GM12878 (cell line): Measurements from ENCODE around the gene ADCY2. TPM values are rescaled to one million over a fixed set of nuclear protein-coding genes. Genes with fewer than 3 reads are reported as not detected.

ENCODE experiments used
- ATAC-seq: fragments of 200-7000 bp; cut with Tn5 transposase; 3 replicates; pipeline ENCODE4 v1.9.1; 2020; ENCODE audit warnings: mild to moderate bottlenecking, moderate library complexity
- BruUV-seq: library from RNA; stranded (reverse); fragments of 400-500 nt; replicated peaks from 2 replicates; lab custom pipeline; 2021; lab: Mats Ljungman, UMichigan
- CTCF ChIA-PET: fragments of 300-600 bp; sonication (Branson Sonifier 250); formaldehyde crosslinking; extraction: SDS; loops from one replicate; lab custom pipeline; 2021; ENCODE audit warnings: inconsistent platforms; lab: Yijun Ruan, JAX
- POLR2A ChIA-PET: fragments of 350-600 bp; formaldehyde crosslinking; extraction: SDS; loops from one replicate; lab custom pipeline; 2021; ENCODE audit warnings: inconsistent platforms; lab: Charles Lee
- RAD21 ChIA-PET: fragments of 300-600 bp; sonication (Branson Sonifier 250); formaldehyde crosslinking; loops from one replicate; lab custom pipeline; 2023; ENCODE audit warnings: antibody characterized with exemption; ENCODE audit not compliant: unreplicated experiment; lab: Charles Lee
- SMC1A ChIA-PET: fragments of 300-600 bp; sonication (Branson Sonifier 250); formaldehyde crosslinking; loops from one replicate; lab custom pipeline; 2023; ENCODE audit not compliant: unreplicated experiment, uncharacterized antibody; lab: Charles Lee
- DNase-seq: peaks from one replicate; pipeline ENCODE4 v3.0.0-alpha.2; 2011; ENCODE audit warnings: low read depth, low spot score
- FAIRE-seq: peaks from 3 replicates; lab custom pipeline; 2011; peaks lifted over from hg19 to GRCh38; lab: Jason Lieb, UNC
- H2AFZ ChIP-seq: 2 replicates; pipeline ENCODE4 v1.6.0; 2011; ENCODE audit warnings: low read depth, low read length, control low read depth; ENCODE audit not compliant: control insufficient read depth
- H3K27ac ChIP-seq: 2 replicates; pipeline ENCODE4 v1.5.1; 2011; ENCODE audit warnings: control low read depth; ENCODE audit not compliant: control insufficient read depth, insufficient read depth
- H3K27me3 ChIP-seq, 2 experiments: replicated peaks in 1 of 2; 2 replicates each; pipeline versions ENCODE4 v1.6.0 to v1.6.1; 2011; ENCODE audit warnings: low read length in 1 of 2; ENCODE audit not compliant: control insufficient read depth in 2 of 2, insufficient read depth in 2 of 2
- H3K36me3 ChIP-seq, 2 experiments: 2 replicates each; pipeline ENCODE4 v1.5.1; 2011; ENCODE audit warnings: low read length in 1 of 2; ENCODE audit not compliant: control insufficient read depth in 2 of 2, insufficient read depth in 2 of 2
- H3K4me1 ChIP-seq: 2 replicates; pipeline ENCODE4 v1.6.1; 2011; ENCODE audit warnings: mild to moderate bottlenecking, low read length, moderate library complexity, mixed read lengths; ENCODE audit not compliant: control insufficient read depth, insufficient read depth
- H3K4me2 ChIP-seq: 2 replicates; pipeline ENCODE4 v1.6.0; 2011; ENCODE audit warnings: control low read depth; ENCODE audit not compliant: control insufficient read depth, insufficient read depth
- H3K4me3 ChIP-seq: fragments of 200-600 bp; sonication (generic); 2 replicates; pipeline ENCODE4 v1.5.1; 2016
- H3K79me2 ChIP-seq: 2 replicates; pipeline ENCODE4 v1.6.0; 2011; ENCODE audit warnings: low read length; ENCODE audit not compliant: control insufficient read depth, insufficient read depth
- H3K9ac ChIP-seq: 2 replicates; pipeline ENCODE4 v1.8.0; 2011; ENCODE audit warnings: low read length, control low read depth, mixed read lengths; ENCODE audit not compliant: control insufficient read depth, insufficient read depth
- H3K9me3 ChIP-seq: replicated peaks from 3 replicates; pipeline ENCODE4 v1.5.1; 2011; ENCODE audit warnings: mild to moderate bottlenecking, low read length; ENCODE audit not compliant: control insufficient read depth, insufficient read depth
- H4K20me1 ChIP-seq: 2 replicates; pipeline ENCODE4 v1.6.0; 2011; ENCODE audit not compliant: control insufficient read depth, insufficient read depth
- BCL11A ChIP-seq: IDR thresholded peaks from 2 replicates; pipeline ENCODE4 v1.6.1; 2011; ENCODE audit warnings: low read depth, low read length
- ETV6 ChIP-seq, 2 experiments: fragments of 450-650 bp in 1 of 2; IDR thresholded peaks in 1 of 2; conservative IDR thresholded peaks in 1 of 2; 2 replicates each; pipeline ENCODE4 v1.6.1; 2014; ENCODE audit warnings: antibody characterized with exemption in 1 of 2, borderline replicate concordance in 1 of 2, low read depth in 1 of 2, mild to moderate bottlenecking in 1 of 2, moderate library complexity in 1 of 2
- EZH2 ChIP-seq: IDR thresholded peaks from 2 replicates; pipeline ENCODE4 v1.6.1; 2012; ENCODE audit warnings: low read depth, mild to moderate bottlenecking, control low read depth, inconsistent platforms, low read length, borderline replicate concordance; ENCODE audit not compliant: control insufficient read depth
- FOXK2 ChIP-seq: fragments of 450-650 bp; IDR thresholded peaks from 2 replicates; pipeline ENCODE4 v1.6.1; 2017; ENCODE audit warnings: mild to moderate bottlenecking, moderate library complexity
- FOXM1 ChIP-seq: IDR thresholded peaks from 2 replicates; pipeline ENCODE4 v1.6.1; 2012; ENCODE audit warnings: low read depth, mild to moderate bottlenecking, inconsistent platforms, low read length, moderate library complexity
- GATAD2B ChIP-seq: fragments of 450-650 bp; conservative IDR thresholded peaks from 2 replicates; pipeline ENCODE4 v1.6.1; 2017; ENCODE audit warnings: low read depth, mild to moderate bottlenecking, moderate library complexity
- HDAC2 ChIP-seq: fragments of 200-600 bp; sonication (generic); IDR thresholded peaks from 2 replicates; pipeline ENCODE4 v1.6.1; 2017
- SMAD5 ChIP-seq: IDR thresholded peaks from 2 replicates; pipeline ENCODE4 v1.6.1; 2016; ENCODE audit warnings: antibody characterized with exemption, low read depth
- SUZ12 ChIP-seq: fragments of 200-600 bp; sonication (generic); IDR thresholded peaks from one replicate; pipeline ENCODE4 v1.6.1; 2018; ENCODE audit warnings: antibody characterized with exemption, mild to moderate bottlenecking; ENCODE audit not compliant: unreplicated experiment
- TCF7 ChIP-seq: IDR thresholded peaks from 2 replicates; pipeline ENCODE4 v1.6.1; 2014; ENCODE audit warnings: antibody characterized with exemption, borderline replicate concordance
- WGBS: methylation state at CpG from one replicate; pipeline ENCODE4 v1.1.6; 2016; ENCODE audit warnings: low lambda C conversion rate; ENCODE audit not compliant: insufficient replicate concordance, insufficient coverage; ENCODE audit errors: missing lambda C conversion rate; 5-methylcytosine and 5-hydroxymethylcytosine counted together
- in situ Hi-C: fragments of 300-500 bp; cut with MboI; formaldehyde crosslinking; loops from 9 replicates; pipeline ENCODE4 v1.14.3; 2018; ENCODE audit warnings: mixed read lengths
- intact Hi-C: fragments of 100-400 bp; cut with micrococcal nuclease; formaldehyde crosslinking; loops from one replicate; pipeline ENCODE4 v1.14.2; 2022; ENCODE audit not compliant: unreplicated experiment
- polyA plus RNA-seq, 11 experiments: library from polyadenylated mRNA; depleted of rRNA in 4 of 11; unstranded in 6 of 11; stranded (reverse) in 5 of 11; fragments of >200 nt; fragmentation: Nextera tagmentation in 4 of 11; fragmentation: Illumina TruSeq in 1 of 11; extraction: Ambion mirVana in 4 of 11; extraction: Trizol in 1 of 11; gene quantifications; 1 replicate in 1 of 11; 2 replicates in 10 of 11; pipeline versions ENCODE4 v1.2.1 to v1.2.3, GENCODE V29; 2011 to 2016; ENCODE audit warnings: inconsistent platforms in 2 of 11, missing spikeins in 2 of 11, low read depth in 1 of 11
- total RNA-seq, 4 experiments: library from RNA; depleted of rRNA in 3 of 4; stranded (reverse); fragments of >200 nt in 3 of 4; fragmentation: Illumina TruSeq in 1 of 4; extraction: Trizol in 1 of 4; gene quantifications; 2 replicates each; pipeline versions ENCODE4 v1.2.1 to v1.2.3, GENCODE V29; 2013 to 2021
- TF ChIP-seq, protein P1 (sequence below): fragments of 450-650 bp; formaldehyde crosslinking; IDR thresholded peaks from 2 replicates; pipeline ENCODE4 v1.5.0; 2022; ENCODE audit warnings: mild to moderate bottlenecking, missing genetic modification characterization
- TF ChIP-seq, protein P2 (sequence below): fragments of 450-650 bp; IDR thresholded peaks from 2 replicates; pipeline ENCODE4 v1.6.1; 2016; ENCODE audit warnings: mild to moderate bottlenecking
- TF ChIP-seq, protein P3 (sequence below): IDR thresholded peaks from 2 replicates; pipeline ENCODE4 v1.6.1; 2012; ENCODE audit warnings: low read depth, low read length, improper control_type of control experiment
- TF ChIP-seq, protein P4 (sequence below): fragments of 450-650 bp; IDR thresholded peaks from 2 replicates; pipeline ENCODE4 v1.6.1; 2017; ENCODE audit warnings: low read depth, mild to moderate bottlenecking, moderate library complexity

Gene ADCY2
- total and polyA plus RNA-seq, 10 of the 15 experiments (the other 5 are each of a cell fraction or from before 2014, with no cell fraction given) = 0.07 to 0.26 TPM; not detected in 8

DNA sequence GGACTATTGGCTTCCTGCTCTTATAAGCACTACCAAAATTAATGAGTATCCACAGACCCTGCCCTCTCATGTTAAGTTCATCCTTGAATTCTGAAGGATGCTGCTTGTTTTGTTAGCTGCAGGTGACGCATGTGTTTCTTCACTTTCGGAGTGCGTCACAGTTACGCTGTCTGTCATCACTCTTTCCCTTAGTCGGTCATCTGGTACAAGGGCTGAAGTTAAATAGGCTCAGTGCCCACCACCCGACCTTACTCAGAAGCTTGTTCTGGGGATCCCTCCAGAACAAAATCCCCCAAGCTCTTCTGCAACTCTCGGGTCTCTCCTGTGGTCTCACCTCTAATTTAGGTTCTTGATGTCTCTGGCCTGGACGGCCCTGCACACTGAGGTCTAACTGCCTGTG lies 51.0 kb downstream of the ADCY2 start:
- H3K79me2 ChIP-seq = no peaks in the 10 kb centered on the region
- ChIA-PET SMC1A (no interaction called here), RAD21 (no interaction called here), CTCF (no interaction called here), POLR2A (no interaction called here)
- intact Hi-C loops = no loop called here
- no peak overlapping the region for H3K4me3 ChIP-seq
- DNase-seq (no peak), FAIRE-seq (no peak), ATAC-seq (no peak)
- no peaks in the 10 kb centered on the region for H3K27me3 ChIP-seq
- H2AFZ ChIP-seq = no peak overlapping the region
- no peak overlapping the region for H3K9ac ChIP-seq
- H3K4me2 ChIP-seq = no peak overlapping the region
- no peaks in the 10 kb centered on the region for H3K4me1 ChIP-seq
- in situ Hi-C loops = no loop called here
- WGBS = 55% methylated on average over 8 of the region's 8 CpGs
- H4K20me1 ChIP-seq = no peaks in the 10 kb centered on the region
- H3K36me3 ChIP-seq = no peaks in the 10 kb centered on the region
- no peak overlapping the region for H3K27ac ChIP-seq
- H3K9me3 ChIP-seq = no peaks in the 10 kb centered on the region
- BruUV-seq = no TSS peak
- TF ChIP-seq GATAD2B (no peak), FOXK2 (no peak), TCF7 (no peak), ETV6 (conservative IDR thresholded peaks at IDR 0.05 in 1 of 2, IDR thresholded peaks at IDR 0.05 in 1 of 2; ENCODE audit: borderline replicate concordance in 1 of 2, low read depth in 1 of 2) (no peak), FOXM1 (no peak), EZH2 (no peak), HDAC2 (no peak), SUZ12 (no peak), BCL11A (no peak), SMAD5 (no peak)
- TF ChIP-seq, protein P1, sequence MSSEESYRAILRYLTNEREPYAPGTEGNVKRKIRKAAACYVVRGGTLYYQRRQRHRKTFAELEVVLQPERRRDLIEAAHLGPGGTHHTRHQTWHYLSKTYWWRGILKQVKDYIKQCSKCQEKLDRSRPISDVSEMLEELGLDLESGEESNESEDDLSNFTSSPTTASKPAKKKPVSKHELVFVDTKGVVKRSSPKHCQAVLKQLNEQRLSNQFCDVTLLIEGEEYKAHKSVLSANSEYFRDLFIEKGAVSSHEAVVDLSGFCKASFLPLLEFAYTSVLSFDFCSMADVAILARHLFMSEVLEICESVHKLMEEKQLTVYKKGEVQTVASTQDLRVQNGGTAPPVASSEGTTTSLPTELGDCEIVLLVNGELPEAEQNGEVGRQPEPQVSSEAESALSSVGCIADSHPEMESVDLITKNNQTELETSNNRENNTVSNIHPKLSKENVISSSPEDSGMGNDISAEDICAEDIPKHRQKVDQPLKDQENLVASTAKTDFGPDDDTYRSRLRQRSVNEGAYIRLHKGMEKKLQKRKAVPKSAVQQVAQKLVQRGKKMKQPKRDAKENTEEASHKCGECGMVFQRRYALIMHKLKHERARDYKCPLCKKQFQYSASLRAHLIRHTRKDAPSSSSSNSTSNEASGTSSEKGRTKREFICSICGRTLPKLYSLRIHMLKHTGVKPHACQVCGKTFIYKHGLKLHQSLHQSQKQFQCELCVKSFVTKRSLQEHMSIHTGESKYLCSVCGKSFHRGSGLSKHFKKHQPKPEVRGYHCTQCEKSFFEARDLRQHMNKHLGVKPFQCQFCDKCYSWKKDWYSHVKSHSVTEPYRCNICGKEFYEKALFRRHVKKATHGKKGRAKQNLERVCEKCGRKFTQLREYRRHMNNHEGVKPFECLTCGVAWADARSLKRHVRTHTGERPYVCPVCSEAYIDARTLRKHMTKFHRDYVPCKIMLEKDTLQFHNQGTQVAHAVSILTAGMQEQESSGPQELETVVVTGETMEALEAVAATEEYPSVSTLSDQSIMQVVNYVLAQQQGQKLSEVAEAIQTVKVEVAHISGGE = no peak
- TF ChIP-seq, protein P2, sequence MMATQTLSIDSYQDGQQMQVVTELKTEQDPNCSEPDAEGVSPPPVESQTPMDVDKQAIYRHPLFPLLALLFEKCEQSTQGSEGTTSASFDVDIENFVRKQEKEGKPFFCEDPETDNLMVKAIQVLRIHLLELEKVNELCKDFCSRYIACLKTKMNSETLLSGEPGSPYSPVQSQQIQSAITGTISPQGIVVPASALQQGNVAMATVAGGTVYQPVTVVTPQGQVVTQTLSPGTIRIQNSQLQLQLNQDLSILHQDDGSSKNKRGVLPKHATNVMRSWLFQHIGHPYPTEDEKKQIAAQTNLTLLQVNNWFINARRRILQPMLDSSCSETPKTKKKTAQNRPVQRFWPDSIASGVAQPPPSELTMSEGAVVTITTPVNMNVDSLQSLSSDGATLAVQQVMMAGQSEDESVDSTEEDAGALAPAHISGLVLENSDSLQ = no peak
- TF ChIP-seq, protein P3, sequence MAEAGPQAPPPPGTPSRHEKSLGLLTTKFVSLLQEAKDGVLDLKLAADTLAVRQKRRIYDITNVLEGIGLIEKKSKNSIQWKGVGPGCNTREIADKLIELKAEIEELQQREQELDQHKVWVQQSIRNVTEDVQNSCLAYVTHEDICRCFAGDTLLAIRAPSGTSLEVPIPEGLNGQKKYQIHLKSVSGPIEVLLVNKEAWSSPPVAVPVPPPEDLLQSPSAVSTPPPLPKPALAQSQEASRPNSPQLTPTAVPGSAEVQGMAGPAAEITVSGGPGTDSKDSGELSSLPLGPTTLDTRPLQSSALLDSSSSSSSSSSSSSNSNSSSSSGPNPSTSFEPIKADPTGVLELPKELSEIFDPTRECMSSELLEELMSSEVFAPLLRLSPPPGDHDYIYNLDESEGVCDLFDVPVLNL = no peak
- TF ChIP-seq, protein P4, sequence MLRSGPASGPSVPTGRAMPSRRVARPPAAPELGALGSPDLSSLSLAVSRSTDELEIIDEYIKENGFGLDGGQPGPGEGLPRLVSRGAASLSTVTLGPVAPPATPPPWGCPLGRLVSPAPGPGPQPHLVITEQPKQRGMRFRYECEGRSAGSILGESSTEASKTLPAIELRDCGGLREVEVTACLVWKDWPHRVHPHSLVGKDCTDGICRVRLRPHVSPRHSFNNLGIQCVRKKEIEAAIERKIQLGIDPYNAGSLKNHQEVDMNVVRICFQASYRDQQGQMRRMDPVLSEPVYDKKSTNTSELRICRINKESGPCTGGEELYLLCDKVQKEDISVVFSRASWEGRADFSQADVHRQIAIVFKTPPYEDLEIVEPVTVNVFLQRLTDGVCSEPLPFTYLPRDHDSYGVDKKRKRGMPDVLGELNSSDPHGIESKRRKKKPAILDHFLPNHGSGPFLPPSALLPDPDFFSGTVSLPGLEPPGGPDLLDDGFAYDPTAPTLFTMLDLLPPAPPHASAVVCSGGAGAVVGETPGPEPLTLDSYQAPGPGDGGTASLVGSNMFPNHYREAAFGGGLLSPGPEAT = no peak
